GM21576 (cell line): Measurements from ENCODE around the gene NDUFS2.

ENCODE experiments used
- ATAC-seq: cut with Tn5 transposase; IDR thresholded peaks from one replicate; pipeline ENCODE4 v1.9.1; 2021; ENCODE audit warnings: mild to moderate bottlenecking, moderate library complexity; ENCODE audit not compliant: unreplicated experiment

Gene NDUFS2

GRCh38 chr1:161172349-161172748 lies 29.8 kb upstream of the NDUFS2 start:
- no peak for ATAC-seq

GRCh38 chr1:161172776-161173376 lies 29.3 kb upstream of the NDUFS2 start:
- ATAC-seq: no peak

- ATAC-seq: no peak
These were observed 28.5 kb upstream of the NDUFS2 start for GRCh38 chr1:161173711-161174110.

- ATAC-seq: no peak
These were observed 27.3 kb upstream of the NDUFS2 start for GRCh38 chr1:161174911-161175310.

- no peak for ATAC-seq
These were observed 26.3 kb upstream of the NDUFS2 start for GRCh38 chr1:161175771-161176453.

- no peak for ATAC-seq
These were observed 25.6 kb upstream of the NDUFS2 start for GRCh38 chr1:161176468-161177111.

- peak; percentile 72 for ATAC-seq
These were observed 24.8 kb upstream of the NDUFS2 start, which contains the start of gene B4GALT3 for GRCh38 chr1:161177112-161177935. B4GALT3 (minus strand) TSS chr1:161177507; CDS start chr1:161176060, 1,447 bp downstream.

GRCh38 chr1:161177936-161178244 lies 24.3 kb upstream of the NDUFS2 start:
- ATAC-seq: no peak

GRCh38 chr1:161179698-161180097 lies 22.5 kb upstream of the NDUFS2 start:
- ATAC-seq: no peak

- ATAC-seq: no peak
These were observed 21.5 kb upstream of the NDUFS2 start for GRCh38 chr1:161180639-161181038.

GRCh38 chr1:161182214-161182613 lies 20.0 kb upstream of the NDUFS2 start:
- peak; percentile 43 for ATAC-seq

GRCh38 chr1:161185282-161185682 lies 16.9 kb upstream of the NDUFS2 start:
- peak; percentile 63 for ATAC-seq

- no peak for ATAC-seq
These were observed 16.3 kb upstream of the NDUFS2 start for GRCh38 chr1:161185732-161186311.

GRCh38 chr1:161187311-161187710 lies 14.9 kb upstream of the NDUFS2 start:
- ATAC-seq: no peak

- ATAC-seq: no peak
These were observed 13.8 kb upstream of the NDUFS2 start for GRCh38 chr1:161188381-161188780.

- no peak for ATAC-seq
These were observed 13.1 kb upstream of the NDUFS2 start for GRCh38 chr1:161189036-161189435.

GRCh38 chr1:161190962-161191521 lies 11.1 kb upstream of the NDUFS2 start:
- ATAC-seq: no peak

- no peak for ATAC-seq
These were observed 10.2 kb upstream of the NDUFS2 start for GRCh38 chr1:161191971-161192370.

- ATAC-seq: peak; percentile 60
These were observed 9.4 kb upstream of the NDUFS2 start for GRCh38 chr1:161192476-161193465.
